MM.1S (cell line): ENCODE measurements around the gene KCNT1.

Experiments used
- DNase-seq: peaks from one replicate; pipeline ENCODE4 v3.0.0-alpha.2; 2015
- H2AFZ ChIP-seq: fragments of 300-600 bp; sonication (generic); 2 replicates; pipeline ENCODE4 v1.6.0; 2016; ENCODE audit warnings: antibody characterized with exemption, low read length
- H3F3A ChIP-seq: fragments of 300-600 bp; sonication (generic); 2 replicates; pipeline ENCODE4 v1.6.1; 2016; ENCODE audit warnings: mild to moderate bottlenecking, antibody characterized with exemption, low read length, moderate library complexity, mixed read lengths; ENCODE audit not compliant: insufficient read depth
- H3K27ac ChIP-seq: fragments of 300-600 bp; sonication (generic); 2 replicates; pipeline ENCODE4 v1.5.1; 2016; ENCODE audit warnings: mild to moderate bottlenecking, low read length
- H3K27me3 ChIP-seq: fragments of 300-600 bp; sonication (generic); replicated peaks from 2 replicates; pipeline ENCODE4 v1.6.0; 2016; ENCODE audit warnings: low read length; ENCODE audit not compliant: insufficient read depth
- H3K36me3 ChIP-seq: fragments of 300-600 bp; sonication (generic); replicated peaks from 2 replicates; pipeline ENCODE4 v1.6.1; 2016; ENCODE audit warnings: mild to moderate bottlenecking, low read length, mixed read lengths; ENCODE audit not compliant: insufficient read depth
- H3K4me1 ChIP-seq: fragments of 300-600 bp; sonication (generic); 2 replicates; pipeline ENCODE4 v1.6.1; 2016; ENCODE audit warnings: low read length, mixed read lengths
- H3K4me2 ChIP-seq: fragments of 300-600 bp; sonication (generic); 2 replicates; pipeline ENCODE4 v1.6.0; 2016; ENCODE audit warnings: low read depth, low read length
- H3K4me3 ChIP-seq: fragments of 300-600 bp; sonication (generic); 2 replicates; pipeline ENCODE4 v1.5.1; 2016; ENCODE audit warnings: low read length, mixed read lengths
- H3K79me2 ChIP-seq: fragments of 300-600 bp; sonication (generic); 2 replicates; pipeline ENCODE4 v1.6.1; 2016; ENCODE audit warnings: mixed run types, low read length, mixed read lengths
- H3K9ac ChIP-seq: fragments of 300-600 bp; sonication (generic); 2 replicates; pipeline ENCODE4 v1.6.1; 2016; ENCODE audit warnings: low read length, mixed read lengths
- H3K9me2 ChIP-seq: fragments of 300-600 bp; sonication (generic); replicated peaks from 2 replicates; pipeline ENCODE4 v1.6.1; 2016; ENCODE audit warnings: mild to moderate bottlenecking, low read length, mixed read lengths; ENCODE audit not compliant: insufficient read depth
- H3K9me3 ChIP-seq: fragments of 300-600 bp; sonication (generic); replicated peaks from 2 replicates; pipeline ENCODE4 v1.6.1; 2016; ENCODE audit warnings: mild to moderate bottlenecking, low read length, mixed read lengths; ENCODE audit not compliant: insufficient read depth
- H4K20me1 ChIP-seq: fragments of 300-600 bp; sonication (generic); 2 replicates; pipeline ENCODE4 v1.6.1; 2016; ENCODE audit warnings: mild to moderate bottlenecking, low read length, moderate library complexity, mixed read lengths; ENCODE audit not compliant: insufficient read depth
- CTCF ChIP-seq: fragments of 300-600 bp; sonication (generic); IDR thresholded peaks from 2 replicates; pipeline ENCODE4 v1.5.1; 2016; ENCODE audit warnings: antibody characterized with exemption, low read length, mixed read lengths
- EZH2 ChIP-seq: fragments of 300-600 bp; sonication (generic); optimal IDR thresholded peaks from 2 replicates; pipeline ENCODE3; 2017; ENCODE audit warnings: low read depth, mild to moderate bottlenecking, antibody characterized with exemption, low read length, mixed read lengths
- EZH2phosphoT487 ChIP-seq: fragments of 300-600 bp; sonication (generic); IDR thresholded peaks from 2 replicates; pipeline ENCODE4 v1.6.1; 2018; ENCODE audit warnings: antibody characterized with exemption, low read length

Gene KCNT1

DNA sequence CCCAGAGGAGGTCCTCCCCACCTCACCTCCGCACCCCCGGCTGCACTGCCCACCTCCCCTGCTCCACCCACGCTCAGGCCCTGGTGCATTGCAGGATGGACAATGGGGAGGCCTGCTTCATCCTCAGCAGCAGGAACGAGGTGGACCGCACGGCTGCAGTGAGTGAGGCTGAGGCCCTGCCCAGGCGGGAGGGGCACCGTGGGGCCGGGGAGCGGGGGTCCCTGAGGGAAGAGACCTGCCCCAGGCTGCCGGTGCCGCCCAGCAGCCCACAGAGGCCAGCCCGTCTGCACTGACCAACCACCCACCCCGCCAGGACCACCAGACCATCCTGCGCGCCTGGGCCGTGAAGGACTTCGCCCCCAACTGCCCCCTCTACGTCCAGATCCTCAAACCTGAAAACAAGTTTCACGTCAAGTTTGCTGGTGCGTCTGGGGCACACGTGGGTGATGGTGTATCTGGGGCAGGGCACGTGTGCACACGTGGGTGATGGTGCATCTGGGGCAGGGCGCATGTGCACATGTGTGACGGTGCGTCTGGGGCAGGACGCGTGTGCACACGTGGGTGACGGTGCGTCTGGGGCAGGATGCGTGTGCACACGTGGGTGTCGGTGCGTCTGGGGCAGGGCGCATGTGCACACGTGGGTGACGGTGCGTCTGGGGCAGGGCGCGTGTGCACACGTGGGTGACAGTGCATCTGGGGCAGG lies 66.7 kb downstream of the KCNT1 start:
- no peaks in the 10 kb centered on the region for H4K20me1 ChIP-seq
- DNase-seq: no peak
- no peak overlapping the region for H3K4me3 ChIP-seq
- no peak overlapping the region for H3K4me2 ChIP-seq
- no peak overlapping the region for H2AFZ ChIP-seq
- no peak overlapping the region for H3K9ac ChIP-seq
- no peaks in the 10 kb centered on the region for H3K4me1 ChIP-seq
- H3F3A ChIP-seq: no peaks in the 10 kb centered on the region
- TF ChIP-seq EZH2phosphoT487 (no peak), EZH2 (no peak), CTCF (no peak)
- no peaks in the 10 kb centered on the region for H3K79me2 ChIP-seq
- H3K27ac ChIP-seq: no peak overlapping the region
- no peaks in the 10 kb centered on the region for H3K9me2 ChIP-seq
- no peaks in the 10 kb centered on the region for H3K36me3 ChIP-seq
- H3K9me3 ChIP-seq: no peaks in the 10 kb centered on the region
- peaks cover 47% of the 10 kb centered on the region for H3K27me3 ChIP-seq

DNA sequence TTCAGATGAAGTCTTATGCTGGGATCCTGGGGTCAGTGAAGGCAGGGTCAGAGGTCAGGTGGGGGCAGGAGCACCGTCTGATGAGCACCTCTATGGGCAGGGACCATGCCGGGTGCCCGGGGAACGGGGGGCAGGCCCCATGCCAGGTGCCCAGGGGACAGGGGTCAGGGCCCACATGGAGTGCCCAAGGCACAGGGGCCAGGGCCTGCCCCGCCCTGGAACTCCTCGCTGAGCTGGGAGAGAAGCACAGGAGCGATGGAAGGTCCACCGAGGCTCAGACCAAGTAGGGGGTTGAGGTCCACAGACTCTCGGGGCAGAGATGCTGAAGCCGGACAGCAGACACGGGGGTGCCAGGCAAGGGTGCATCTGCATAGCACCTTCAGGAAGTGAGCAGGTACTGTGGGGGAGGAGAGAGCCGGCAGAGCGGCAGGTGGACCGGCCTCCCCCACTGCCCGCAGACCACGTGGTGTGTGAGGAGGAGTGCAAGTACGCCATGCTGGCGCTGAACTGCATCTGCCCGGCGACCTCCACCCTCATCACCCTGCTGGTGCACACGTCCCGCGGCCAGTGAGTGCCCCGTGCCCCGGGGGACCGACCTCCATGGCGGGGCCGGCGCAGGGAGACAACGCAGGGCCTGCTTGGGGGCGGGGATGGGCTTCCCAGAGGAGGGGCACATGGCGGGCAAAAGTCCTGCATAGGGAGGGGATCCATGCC lies 67.7 kb downstream of the KCNT1 start:
- no peak overlapping the region for H2AFZ ChIP-seq
- no peak overlapping the region for H3K4me2 ChIP-seq
- H3F3A ChIP-seq: no peaks in the 10 kb centered on the region
- H3K79me2 ChIP-seq: no peaks in the 10 kb centered on the region
- H3K9me3 ChIP-seq: no peaks in the 10 kb centered on the region
- H3K27ac ChIP-seq: no peak overlapping the region
- no peak for DNase-seq
- no peaks in the 10 kb centered on the region for H4K20me1 ChIP-seq
- TF ChIP-seq CTCF (no peak), EZH2 (no peak), EZH2phosphoT487 (no peak)
- H3K9me2 ChIP-seq: no peaks in the 10 kb centered on the region
- H3K4me1 ChIP-seq: no peaks in the 10 kb centered on the region
- no peak overlapping the region for H3K4me3 ChIP-seq
- H3K36me3 ChIP-seq: no peaks in the 10 kb centered on the region
- H3K27me3 ChIP-seq: peaks cover 47% of the 10 kb centered on the region
- no peak overlapping the region for H3K9ac ChIP-seq

DNA sequence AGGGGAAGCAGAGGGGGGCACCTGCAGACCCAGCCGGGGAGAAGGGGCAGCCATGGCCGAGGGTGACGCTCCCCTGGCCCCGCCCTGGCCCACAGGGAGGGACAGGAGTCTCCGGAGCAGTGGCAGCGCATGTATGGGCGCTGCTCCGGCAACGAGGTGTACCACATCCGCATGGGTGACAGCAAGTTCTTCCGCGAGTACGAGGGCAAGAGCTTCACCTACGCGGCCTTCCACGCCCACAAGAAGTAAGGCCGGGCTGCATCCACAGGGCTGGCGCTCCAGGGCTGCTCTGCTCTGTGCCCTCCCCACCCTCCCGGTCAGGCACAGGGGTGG lies 68.2 kb downstream of the KCNT1 start:
- Histone ChIP-seq H3K4me1 (no peaks in the 10 kb centered on the region), H3K4me2 (no peak overlapping the region), H3K9ac (no peak overlapping the region), H3K79me2 (no peaks in the 10 kb centered on the region), H3F3A (no peaks in the 10 kb centered on the region), H3K27ac (no peak overlapping the region), H3K9me3 (no peaks in the 10 kb centered on the region), H3K4me3 (no peak overlapping the region), H3K27me3 (peaks cover 46% of the 10 kb centered on the region), H2AFZ (no peak overlapping the region), H3K36me3 (no peaks in the 10 kb centered on the region), H4K20me1 (no peaks in the 10 kb centered on the region), H3K9me2 (no peaks in the 10 kb centered on the region)
- DNase-seq: no peak
- TF ChIP-seq CTCF: no peak
- no peak for TF ChIP-seq EZH2phosphoT487
- no peak for TF ChIP-seq EZH2
